ENCODE results near the gene BNC2.
"Not testable (repeated sequence)": the region's sequence is repeated elsewhere in the genome, so short reads cannot be mapped to it uniquely, and the experiment has no call there.

BNC2 gene

DNA sequence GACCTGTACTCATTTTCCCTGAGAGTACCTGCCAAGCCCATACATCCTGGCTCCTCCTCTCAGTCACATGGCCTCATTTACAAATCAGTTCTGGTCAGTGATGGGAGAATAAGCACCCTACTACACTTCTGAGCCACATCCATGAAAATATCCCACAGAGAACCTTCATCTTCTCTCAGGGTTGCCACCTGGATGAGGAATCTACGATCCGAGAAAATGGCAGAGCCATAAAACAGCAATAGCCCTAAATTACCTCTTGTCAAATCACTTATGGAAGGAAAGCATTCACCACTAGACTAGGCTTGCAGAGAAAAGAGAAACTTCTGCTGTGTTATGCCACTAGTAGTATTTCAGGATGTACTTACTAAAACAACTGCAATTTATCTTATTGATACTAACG, 324.8 kb downstream of the BNC2 start:
- no peak for DNase-seq (ENCODE audit: low read depth)
- no peak overlapping the region for H3K4me3 ChIP-seq (ENCODE audit: low read depth, low read length)
- TF ChIP-seq, protein P1, sequence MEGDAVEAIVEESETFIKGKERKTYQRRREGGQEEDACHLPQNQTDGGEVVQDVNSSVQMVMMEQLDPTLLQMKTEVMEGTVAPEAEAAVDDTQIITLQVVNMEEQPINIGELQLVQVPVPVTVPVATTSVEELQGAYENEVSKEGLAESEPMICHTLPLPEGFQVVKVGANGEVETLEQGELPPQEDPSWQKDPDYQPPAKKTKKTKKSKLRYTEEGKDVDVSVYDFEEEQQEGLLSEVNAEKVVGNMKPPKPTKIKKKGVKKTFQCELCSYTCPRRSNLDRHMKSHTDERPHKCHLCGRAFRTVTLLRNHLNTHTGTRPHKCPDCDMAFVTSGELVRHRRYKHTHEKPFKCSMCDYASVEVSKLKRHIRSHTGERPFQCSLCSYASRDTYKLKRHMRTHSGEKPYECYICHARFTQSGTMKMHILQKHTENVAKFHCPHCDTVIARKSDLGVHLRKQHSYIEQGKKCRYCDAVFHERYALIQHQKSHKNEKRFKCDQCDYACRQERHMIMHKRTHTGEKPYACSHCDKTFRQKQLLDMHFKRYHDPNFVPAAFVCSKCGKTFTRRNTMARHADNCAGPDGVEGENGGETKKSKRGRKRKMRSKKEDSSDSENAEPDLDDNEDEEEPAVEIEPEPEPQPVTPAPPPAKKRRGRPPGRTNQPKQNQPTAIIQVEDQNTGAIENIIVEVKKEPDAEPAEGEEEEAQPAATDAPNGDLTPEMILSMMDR (IDR thresholded peaks at IDR 0.05; ENCODE audit: low read depth, low read length, missing control alignments) = no peak

DNA sequence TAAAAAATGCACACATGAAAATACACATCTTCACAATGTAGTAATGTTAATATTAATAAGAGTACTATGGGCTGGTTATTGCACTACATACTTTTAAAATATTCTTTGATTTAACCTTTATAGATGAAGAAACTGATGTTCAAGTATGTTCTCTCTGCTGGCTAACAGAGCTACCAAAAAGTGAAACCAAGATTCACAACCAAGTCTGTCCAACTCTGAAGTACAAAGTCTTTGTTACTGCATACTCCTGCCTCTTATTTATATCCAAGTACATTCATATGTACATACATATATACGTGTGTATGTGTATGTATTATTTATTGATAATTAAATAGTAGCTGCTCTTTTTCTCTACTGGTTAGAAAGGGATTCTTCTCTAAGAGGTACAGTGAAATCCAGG, 325.6 kb downstream of the BNC2 start:
- no peak overlapping the region for H3K4me3 ChIP-seq (ENCODE audit: low read depth, low read length)
- no peak for DNase-seq (ENCODE audit: low read depth)
- TF ChIP-seq, protein P1 (IDR thresholded peaks at IDR 0.05; ENCODE audit: low read depth, low read length, missing control alignments) = no peak

- TF ChIP-seq, protein P1 (IDR thresholded peaks at IDR 0.05; ENCODE audit: low read depth, low read length, missing control alignments) = no peak
- no peak for DNase-seq (ENCODE audit: low read depth)
- no peak overlapping the region for H3K4me3 ChIP-seq (ENCODE audit: low read depth, low read length)
These were observed 326.8 kb downstream of the BNC2 start for GRCh38 chr9:16543686-16544085.

DNA sequence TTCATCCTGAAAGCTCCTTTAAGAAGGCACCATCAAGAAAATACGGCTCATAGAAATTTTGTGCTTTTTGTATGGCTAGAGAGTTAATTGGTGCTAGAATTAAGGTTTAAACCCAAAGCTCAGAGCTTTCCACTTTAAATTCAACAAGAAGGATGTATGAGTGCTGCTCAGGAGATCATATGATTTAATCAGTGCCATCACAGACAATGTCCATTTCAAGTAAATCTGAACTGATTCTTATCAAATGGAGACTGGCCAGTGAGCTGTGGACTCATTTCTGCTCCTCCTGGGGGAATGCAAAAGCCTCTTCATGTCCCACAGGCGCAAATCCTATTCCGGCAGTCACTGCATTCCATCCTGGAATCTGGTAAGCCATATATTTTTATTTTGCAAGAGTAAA, 327.2 kb downstream of the BNC2 start:
- H3K4me3 ChIP-seq (ENCODE audit: low read depth, low read length) = no peak overlapping the region
- no peak for DNase-seq (ENCODE audit: low read depth)
- TF ChIP-seq, protein P1 (IDR thresholded peaks at IDR 0.05; ENCODE audit: low read depth, low read length, missing control alignments) = no peak

GRCh38 chr9:16542290-16542689, 328.2 kb downstream of the BNC2 start:
- no peak overlapping the region for H3K4me3 ChIP-seq (ENCODE audit: low read depth, low read length)
- TF ChIP-seq, protein P1 (IDR thresholded peaks at IDR 0.05; ENCODE audit: low read depth, low read length, missing control alignments) = no peak
- DNase-seq (ENCODE audit: low read depth) = no peak

DNA sequence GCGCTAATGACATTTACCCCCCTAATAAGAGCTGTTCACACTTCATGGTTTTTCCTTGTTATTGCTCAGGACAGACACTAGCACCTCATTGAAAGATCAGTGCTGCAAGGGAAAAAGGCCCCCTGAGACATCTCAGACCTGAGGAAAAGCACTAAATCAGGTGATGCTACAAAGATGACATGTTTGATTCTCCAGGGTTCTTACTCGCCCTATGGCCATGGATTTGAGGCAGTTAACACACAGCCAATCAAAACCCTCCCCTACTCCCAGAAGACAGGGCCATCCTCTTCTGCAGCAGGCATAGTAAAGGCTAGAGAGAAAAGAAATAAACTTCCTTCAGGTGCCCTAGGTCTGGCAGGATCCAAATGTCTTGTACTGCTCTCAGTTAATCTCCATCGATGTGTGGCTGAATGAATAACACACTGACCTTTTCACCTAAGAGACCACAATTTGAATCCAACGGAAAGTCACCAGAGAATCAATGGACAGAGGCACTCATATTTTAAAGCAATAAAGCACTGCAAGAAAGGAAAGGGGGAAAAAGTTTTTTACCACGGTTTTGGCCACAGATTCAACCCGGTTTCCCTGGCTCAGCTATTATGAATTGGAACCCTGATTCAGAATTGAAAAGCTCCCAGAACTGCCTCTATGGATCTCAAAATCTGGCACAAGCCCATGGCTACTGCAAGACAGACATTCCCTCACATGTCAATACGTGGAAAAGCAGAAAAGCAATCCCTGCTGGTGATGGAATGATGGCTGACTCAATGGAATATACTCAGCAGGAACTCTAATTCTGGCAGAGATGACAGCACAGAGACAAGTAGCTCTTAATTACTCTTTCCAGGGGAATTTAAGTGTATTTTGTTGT, 329.5 kb downstream of the BNC2 start:
- TF ChIP-seq, protein P1 (IDR thresholded peaks at IDR 0.05; ENCODE audit: low read depth, low read length, missing control alignments) = no peak
- no peak overlapping the region for H3K4me3 ChIP-seq (ENCODE audit: low read depth, low read length)
- no peak for DNase-seq (ENCODE audit: low read depth)

- H3K4me3 ChIP-seq (ENCODE audit: low read depth, low read length); DNase-seq (ENCODE audit: low read depth): not testable (repeated sequence)
These were observed 330.8 kb downstream of the BNC2 start for GRCh38 chr9:16539626-16540025.
